Suprapubic skin (tissue), 3 donors: ENCODE results near the gene MRPS15.

Experiments
- CTCF ChIP-seq, 2 donors: fragments of 200-600 bp in 1 of 2; fragments of 450-650 bp in 1 of 2; sonication (generic) in 1 of 2; IDR thresholded peaks; one replicate each; pipeline ENCODE4 v1.5.1; 2016 to 2019; ENCODE audit warnings: antibody characterized with exemption in 2 of 2, mild to moderate bottlenecking in 1 of 2, moderate library complexity in 1 of 2
- POLR2AphosphoS5 ChIP-seq, 3 donors: sonication (generic); formaldehyde crosslinking; IDR thresholded peaks; one replicate each; pipeline ENCODE4 v1.6.1; 2017; ENCODE audit warnings: antibody characterized with exemption in 3 of 3

GRCh38 chr1:36464605-36465393, 615 bp upstream of the MRPS15 start:
- TF ChIP-seq CTCF (IDR thresholded peaks at IDR 0.05): no peak
- TF ChIP-seq POLR2AphosphoS5 (IDR thresholded peaks at IDR 0.05): no peak
